Activated CD8-positive, alpha-beta T cell treated with anti-CD3 and anti-CD28 coated beads for 36 hours (primary cell): ENCODE results near the gene UGT1A7. TPM values are rescaled to one million over a fixed set of nuclear protein-coding genes. Genes with fewer than 3 reads are reported as not detected.

Experiments used
- ATAC-seq: fragments of 200-7000 bp; cut with Tn5 transposase; one replicate; pipeline ENCODE4 v1.10.0; 2021; ENCODE audit warnings: mild to moderate bottlenecking, moderate library complexity
- CTCF ChIA-PET: fragments of 350-600 bp; sonication (Branson Sonifier 250); formaldehyde crosslinking; loops from one replicate; lab custom pipeline; 2021; ENCODE audit warnings: antibody characterized with exemption; lab: Charles Lee
- POLR2A ChIA-PET: fragments of 350-600 bp; sonication (Branson Sonifier 250); formaldehyde crosslinking; loops from one replicate; lab custom pipeline; 2021; ENCODE audit warnings: antibody characterized with exemption; lab: Charles Lee
- DNase-seq: peaks from one replicate; pipeline ENCODE4 v3.0.0-alpha.2; 2020
- H3K27ac Mint-ChIP-seq: one replicate; pipeline ENCODE4 v1.8.0; 2021; ENCODE audit warnings: mild to moderate bottlenecking, mixed read lengths
- H3K27me3 Mint-ChIP-seq: one replicate; pipeline ENCODE4 v1.8.0; 2021; ENCODE audit warnings: mixed read lengths
- H3K36me3 Mint-ChIP-seq: one replicate; pipeline ENCODE4 v1.8.0; 2021; ENCODE audit warnings: low read depth, mixed read lengths
- H3K4me1 Mint-ChIP-seq: one replicate; pipeline ENCODE4 v1.8.0; 2021; ENCODE audit warnings: low read depth, mixed read lengths
- H3K4me3 Mint-ChIP-seq: one replicate; pipeline ENCODE4 v1.8.0; 2021; ENCODE audit warnings: mild to moderate bottlenecking, moderate library complexity, mixed read lengths
- H3K9me3 Mint-ChIP-seq: one replicate; pipeline ENCODE4 v1.8.0; 2021; ENCODE audit warnings: mixed read lengths
- intact Hi-C: fragments of 100-400 bp; cut with micrococcal nuclease; formaldehyde crosslinking; loops from one replicate; pipeline ENCODE4 v1.10.0; 2022
- total RNA-seq, 2 experiments: library from RNA; stranded (reverse); gene quantifications; one replicate each; pipeline ENCODE4 v1.2.3, GENCODE V29; 2021
- TF ChIP-seq, protein P1 (sequence below): fragments of 200-600 bp; IDR thresholded peaks from one replicate; pipeline ENCODE4 v1.8.0; 2022; ENCODE audit warnings: antibody characterized with exemption, mild to moderate bottlenecking

UGT1A7 gene
- total RNA-seq, 2 experiments from 2014 or later = not detected

DNA sequence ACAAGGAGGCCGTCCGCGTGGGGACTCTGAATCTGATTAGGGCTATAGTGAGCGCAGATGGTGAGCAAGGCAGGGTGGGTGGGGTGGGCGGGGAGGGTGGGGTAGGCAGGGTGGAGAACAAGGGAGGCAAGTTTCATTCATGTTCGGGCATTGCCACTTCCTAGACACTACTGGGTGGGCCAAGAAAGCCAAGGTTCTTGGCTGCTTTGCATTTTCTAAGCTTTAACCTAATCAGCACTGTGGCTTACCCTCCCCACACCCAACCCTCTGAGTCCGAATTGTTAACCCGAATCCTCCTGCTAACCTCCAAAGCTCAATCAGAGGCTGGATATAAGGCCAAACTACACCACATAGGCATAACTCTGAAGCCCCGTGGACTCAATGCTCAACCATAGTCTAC is 114.6 kb downstream of the UGT1A7 start:
- ATAC-seq (no peak), DNase-seq (no peak)
- Mint-ChIP-seq H3K27me3 (no peaks in the 10 kb centered on the region), H3K27ac (no peak overlapping the region), H3K9me3 (no peaks in the 10 kb centered on the region), H3K4me3 (no peak overlapping the region), H3K4me1 (peaks cover 2% of the 10 kb centered on the region), H3K36me3 (no peaks in the 10 kb centered on the region)
- intact Hi-C loops = no loop called here
- ChIA-PET POLR2A (no interaction called here), CTCF (interaction anchor here (1.7 kb wide), 1 partner anchor 9 kb away, joined by 5 read pairs; no protein-coding TSS in a partner anchor)
- TF ChIP-seq, protein P1, sequence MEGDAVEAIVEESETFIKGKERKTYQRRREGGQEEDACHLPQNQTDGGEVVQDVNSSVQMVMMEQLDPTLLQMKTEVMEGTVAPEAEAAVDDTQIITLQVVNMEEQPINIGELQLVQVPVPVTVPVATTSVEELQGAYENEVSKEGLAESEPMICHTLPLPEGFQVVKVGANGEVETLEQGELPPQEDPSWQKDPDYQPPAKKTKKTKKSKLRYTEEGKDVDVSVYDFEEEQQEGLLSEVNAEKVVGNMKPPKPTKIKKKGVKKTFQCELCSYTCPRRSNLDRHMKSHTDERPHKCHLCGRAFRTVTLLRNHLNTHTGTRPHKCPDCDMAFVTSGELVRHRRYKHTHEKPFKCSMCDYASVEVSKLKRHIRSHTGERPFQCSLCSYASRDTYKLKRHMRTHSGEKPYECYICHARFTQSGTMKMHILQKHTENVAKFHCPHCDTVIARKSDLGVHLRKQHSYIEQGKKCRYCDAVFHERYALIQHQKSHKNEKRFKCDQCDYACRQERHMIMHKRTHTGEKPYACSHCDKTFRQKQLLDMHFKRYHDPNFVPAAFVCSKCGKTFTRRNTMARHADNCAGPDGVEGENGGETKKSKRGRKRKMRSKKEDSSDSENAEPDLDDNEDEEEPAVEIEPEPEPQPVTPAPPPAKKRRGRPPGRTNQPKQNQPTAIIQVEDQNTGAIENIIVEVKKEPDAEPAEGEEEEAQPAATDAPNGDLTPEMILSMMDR = no peak

DNA sequence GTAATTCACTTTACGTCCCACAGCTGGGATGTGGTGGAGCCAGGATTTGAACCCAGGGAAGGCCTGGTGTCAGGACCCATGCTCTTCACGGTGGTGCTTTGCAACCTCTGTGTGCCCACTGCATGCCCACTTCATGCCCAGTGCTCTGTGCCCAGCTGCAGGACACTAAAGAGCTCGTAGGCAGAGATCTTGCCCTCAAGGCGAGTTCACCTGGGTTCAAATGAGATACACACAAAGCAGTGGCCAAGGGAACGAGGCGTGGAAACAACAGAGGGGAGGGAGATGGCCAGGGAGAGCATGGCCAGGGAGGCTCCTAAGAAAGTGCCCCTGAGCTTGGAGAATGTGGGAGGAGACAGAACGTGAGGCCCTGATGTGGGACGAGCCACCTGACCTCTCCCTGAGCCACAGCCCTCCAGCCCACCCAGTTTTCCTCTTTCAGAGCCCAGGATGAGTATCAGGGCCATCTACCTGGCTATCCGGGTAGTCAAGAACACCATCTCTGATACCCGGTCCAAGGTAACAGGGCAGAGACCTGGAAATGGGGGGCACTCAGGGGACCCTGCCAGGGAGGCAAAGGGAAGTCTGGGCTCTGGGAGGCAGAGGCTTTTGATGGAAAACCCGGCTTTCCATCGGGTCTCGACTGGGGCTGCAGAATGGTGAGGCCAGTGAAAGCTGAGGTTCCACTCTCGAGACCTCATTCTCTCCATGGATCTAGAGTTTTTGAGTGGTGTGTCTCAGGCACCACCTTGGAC is 116.8 kb downstream of the UGT1A7 start:
- H3K9me3 Mint-ChIP-seq = no peaks in the 10 kb centered on the region
- POLR2A ChIA-PET = no interaction called here
- H3K36me3 Mint-ChIP-seq = no peaks in the 10 kb centered on the region
- DNase-seq (no peak), ATAC-seq (no peak)
- no peak overlapping the region for H3K4me3 Mint-ChIP-seq
- peaks cover 3% of the 10 kb centered on the region for H3K27me3 Mint-ChIP-seq
- no peak overlapping the region for H3K27ac Mint-ChIP-seq
- TF ChIP-seq, protein P1 = no peak
- CTCF ChIA-PET = no interaction called here
- intact Hi-C loops = no loop called here
- H3K4me1 Mint-ChIP-seq = peaks cover 2% of the 10 kb centered on the region

DNA sequence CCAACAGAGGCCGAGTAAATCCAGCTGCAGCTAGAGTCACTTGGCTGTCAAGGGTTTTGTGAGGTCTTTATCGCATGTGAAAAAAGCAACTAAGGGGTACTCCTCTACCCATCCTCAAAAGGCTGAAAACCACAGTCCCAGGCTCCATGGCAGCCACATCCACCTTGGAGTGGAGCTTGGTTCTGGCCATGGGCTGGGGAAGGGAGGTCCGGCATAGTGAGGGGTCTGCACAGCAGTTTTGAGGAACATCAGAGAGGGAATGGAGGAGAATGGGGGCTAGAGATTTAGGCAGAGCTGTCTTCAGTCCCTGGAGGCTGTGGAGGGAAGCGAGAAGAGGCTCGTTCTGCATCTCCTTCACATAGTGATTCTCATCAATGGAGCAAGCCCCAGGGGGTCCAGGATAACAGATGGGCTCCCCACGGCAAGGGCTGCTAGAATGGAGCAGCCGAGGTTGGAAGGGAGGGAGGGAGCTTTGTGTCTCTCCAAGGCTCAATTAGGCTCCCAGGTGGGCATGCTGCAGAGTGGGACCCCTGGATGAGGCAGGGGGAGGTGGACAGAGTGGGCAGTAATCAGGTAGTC is 117.5 kb downstream of the UGT1A7 start:
- TF ChIP-seq, protein P1 = no peak
- DNase-seq = no peak
- ATAC-seq = no peak
- ChIA-PET POLR2A (no interaction called here), CTCF (no interaction called here)
- peaks cover 3% of the 10 kb centered on the region for H3K27me3 Mint-ChIP-seq
- no peaks in the 10 kb centered on the region for H3K9me3 Mint-ChIP-seq
- H3K4me1 Mint-ChIP-seq = peaks cover 2% of the 10 kb centered on the region
- no peak overlapping the region for H3K4me3 Mint-ChIP-seq
- no peak overlapping the region for H3K27ac Mint-ChIP-seq
- intact Hi-C loops = no loop called here
- H3K36me3 Mint-ChIP-seq = no peaks in the 10 kb centered on the region

DNA sequence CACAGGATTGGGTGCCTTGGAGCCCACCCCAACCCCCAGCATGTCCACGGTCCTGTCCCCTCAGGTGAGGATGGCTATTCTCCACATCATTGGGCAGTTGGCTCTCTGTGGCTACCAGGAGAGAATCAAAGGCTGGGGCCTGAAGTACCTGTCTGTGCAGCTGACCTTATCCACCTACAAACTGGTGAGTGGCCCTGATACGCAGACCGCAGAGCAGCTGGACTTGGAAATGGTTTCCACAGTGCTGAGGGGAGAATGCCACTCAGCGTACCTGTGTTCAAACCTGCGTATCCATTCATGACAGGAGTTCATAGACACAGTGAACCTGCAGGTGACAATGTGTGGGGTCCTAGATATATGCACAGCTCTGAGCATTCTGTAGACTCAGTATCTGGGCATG is 118.0 kb downstream of the UGT1A7 start:
- no peaks in the 10 kb centered on the region for H3K9me3 Mint-ChIP-seq
- no peak overlapping the region for H3K27ac Mint-ChIP-seq
- peaks cover 3% of the 10 kb centered on the region for H3K27me3 Mint-ChIP-seq
- H3K36me3 Mint-ChIP-seq = no peaks in the 10 kb centered on the region
- POLR2A ChIA-PET = no interaction called here
- TF ChIP-seq, protein P1 = no peak
- intact Hi-C loops = no loop called here
- no peak overlapping the region for H3K4me3 Mint-ChIP-seq
- CTCF ChIA-PET = no interaction called here
- DNase-seq (no peak), ATAC-seq (no peak)
- H3K4me1 Mint-ChIP-seq = peaks cover 2% of the 10 kb centered on the region

DNA sequence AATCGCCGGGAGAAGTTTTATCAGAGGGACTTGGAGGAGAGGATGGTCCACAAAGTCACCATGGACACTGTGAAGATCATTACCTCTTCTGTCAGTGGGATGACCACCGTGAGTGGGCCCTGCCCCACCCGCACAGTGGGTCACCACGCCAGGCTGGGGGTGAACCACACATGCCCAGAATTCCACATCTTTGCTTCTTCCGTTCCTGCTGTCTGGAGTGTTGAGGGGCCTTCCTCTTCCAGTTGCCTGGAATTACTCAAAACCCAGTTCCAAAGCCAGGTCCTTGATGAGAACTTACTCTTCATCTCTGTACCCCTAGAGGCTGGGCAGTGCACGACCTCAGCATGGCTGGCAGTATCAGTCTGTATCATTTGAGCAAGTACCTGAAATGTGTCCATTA is 118.5 kb downstream of the UGT1A7 start:
- no peak for ATAC-seq
- no peak for DNase-seq
- intact Hi-C loops = no loop called here
- no peak overlapping the region for H3K27ac Mint-ChIP-seq
- H3K4me3 Mint-ChIP-seq = no peak overlapping the region
- peaks cover 2% of the 10 kb centered on the region for H3K4me1 Mint-ChIP-seq
- TF ChIP-seq, protein P1 = no peak
- peaks cover 5% of the 10 kb centered on the region for H3K27me3 Mint-ChIP-seq
- H3K36me3 Mint-ChIP-seq = no peaks in the 10 kb centered on the region
- CTCF ChIA-PET = no interaction called here
- POLR2A ChIA-PET = no interaction called here
- no peaks in the 10 kb centered on the region for H3K9me3 Mint-ChIP-seq
